Effector memory CD4-positive, alpha-beta T cell (primary cell): ENCODE data around the gene NFIB.

Experiments used
- DNase-seq, 3 donors: peaks; one replicate each; pipeline ENCODE4 v3.0.0-alpha.2; 2020
- H3K27ac ChIP-seq: 2 replicates; pipeline ENCODE4 v1.7.0; 2013; ENCODE audit warnings: mild to moderate bottlenecking, low read length, moderate library complexity; ENCODE audit not compliant: insufficient read depth, poor library complexity, severe bottlenecking
- H3K27me3 ChIP-seq: replicated peaks from 2 replicates; pipeline ENCODE4 v1.7.0; 2013; ENCODE audit warnings: mild to moderate bottlenecking, low read length; ENCODE audit not compliant: insufficient read depth, control insufficient read depth, poor library complexity, severe bottlenecking
- H3K36me3 ChIP-seq: 2 replicates; pipeline ENCODE4 v1.7.0; 2013; ENCODE audit warnings: mild to moderate bottlenecking, low read length, moderate library complexity; ENCODE audit not compliant: control insufficient read depth, insufficient read depth
- H3K4me1 ChIP-seq: 2 replicates; pipeline ENCODE4 v1.7.0; 2013; ENCODE audit warnings: low read length, mild to moderate bottlenecking; ENCODE audit not compliant: control insufficient read depth, insufficient read depth, poor library complexity, severe bottlenecking
- H3K4me3 ChIP-seq: 2 replicates; pipeline ENCODE4 v1.7.0; 2013; ENCODE audit warnings: low read length, low read depth, mild to moderate bottlenecking; ENCODE audit not compliant: insufficient read depth, poor library complexity, severe bottlenecking
- H3K9me3 ChIP-seq: 2 replicates; pipeline ENCODE4 v1.7.0; 2013; ENCODE audit warnings: mild to moderate bottlenecking, low read length, moderate library complexity; ENCODE audit not compliant: control insufficient read depth

NFIB gene

DNA sequence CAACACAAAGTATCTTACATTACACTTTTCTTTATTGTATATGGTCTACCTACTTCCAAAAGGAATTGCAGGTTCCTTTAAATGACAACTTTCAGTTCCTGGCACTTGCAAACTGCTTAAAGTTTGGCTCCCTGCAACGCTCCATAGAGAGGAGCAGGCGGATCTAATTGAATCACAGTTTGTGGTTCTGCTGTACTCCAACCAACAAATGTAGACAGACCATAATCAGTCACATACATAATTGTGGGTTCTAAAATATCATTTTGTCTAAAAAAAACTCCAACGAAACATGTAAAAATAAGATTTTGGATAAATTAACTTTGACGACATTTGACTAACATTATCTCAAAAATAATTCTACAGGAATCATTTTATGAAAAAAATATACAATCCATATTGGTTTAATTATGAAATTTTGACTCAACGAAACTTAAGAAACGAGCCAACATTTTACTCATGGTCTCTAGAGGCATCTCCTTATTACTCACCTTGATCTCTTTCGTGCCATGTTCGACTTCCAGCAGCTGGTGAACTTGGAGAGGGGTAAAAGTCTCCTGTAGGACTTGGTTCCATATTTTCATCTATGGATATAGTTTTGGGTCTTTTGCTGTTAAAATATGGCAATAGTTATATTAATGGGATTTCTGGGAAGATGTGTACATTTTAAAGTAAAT is 167.6 kb downstream of the NFIB start:
- no peak for DNase-seq

DNA sequence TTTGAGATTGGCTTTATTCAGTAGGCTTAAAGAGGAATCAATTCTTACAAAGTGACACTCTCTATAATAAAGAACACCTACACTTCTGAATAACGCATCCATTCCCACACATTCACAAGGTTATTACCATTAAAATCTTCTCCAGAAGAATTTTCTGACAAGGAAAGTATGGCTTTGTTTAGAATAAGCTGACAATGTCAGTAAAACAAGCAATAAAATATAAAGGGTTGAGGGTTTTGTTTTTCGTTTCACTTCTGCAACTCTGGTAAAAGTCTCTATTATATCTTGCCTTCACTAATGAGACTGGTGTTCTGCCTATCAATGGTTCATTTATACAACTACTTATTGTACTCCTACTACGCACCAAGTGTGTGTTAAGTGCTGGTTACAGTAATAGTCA is 169.7 kb downstream of the NFIB start:
- Histone ChIP-seq H3K27ac (no peak overlapping the region), H3K4me3 (no peak overlapping the region), H3K9me3 (no peaks in the 10 kb centered on the region), H3K27me3 (no peaks in the 10 kb centered on the region), H3K4me1 (no peaks in the 10 kb centered on the region), H3K36me3 (no peaks in the 10 kb centered on the region)
- no peak for DNase-seq

More for the DNA sequence above, 167.6 kb downstream of the NFIB start:
- no peak overlapping the region for H3K27ac ChIP-seq
- H3K9me3 ChIP-seq = no peaks in the 10 kb centered on the region
- H3K4me3 ChIP-seq = no peak overlapping the region
- no peaks in the 10 kb centered on the region for H3K27me3 ChIP-seq
- H3K36me3 ChIP-seq = no peaks in the 10 kb centered on the region
- no peaks in the 10 kb centered on the region for H3K4me1 ChIP-seq

DNA sequence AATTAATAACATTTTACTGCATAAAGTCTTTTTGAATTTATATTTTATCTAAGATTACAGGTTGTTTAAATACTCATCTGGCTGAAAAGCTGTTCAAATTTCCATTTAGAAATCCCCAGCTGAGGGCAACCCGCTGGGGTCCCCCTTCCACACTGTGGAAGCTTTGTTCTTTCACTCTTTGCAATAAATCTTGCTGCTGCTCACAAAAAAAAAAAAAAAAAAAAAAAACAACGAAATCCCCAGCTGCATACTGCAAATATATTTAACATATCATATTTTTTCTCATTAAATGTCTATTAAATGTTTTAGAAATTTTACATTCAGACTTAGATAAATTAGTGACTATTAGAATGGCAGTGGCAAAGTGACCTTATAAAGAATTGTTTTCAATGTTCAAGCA is 172.2 kb downstream of the NFIB start:
- DNase-seq = no peak
- H3K36me3 ChIP-seq = no peaks in the 10 kb centered on the region
- H3K4me3 ChIP-seq = no peak overlapping the region
- H3K4me1 ChIP-seq = no peaks in the 10 kb centered on the region
- no peaks in the 10 kb centered on the region for H3K9me3 ChIP-seq
- no peak overlapping the region for H3K27ac ChIP-seq
- H3K27me3 ChIP-seq = no peaks in the 10 kb centered on the region

- no peak for DNase-seq
- H3K4me1 ChIP-seq = no peaks in the 10 kb centered on the region
- no peak overlapping the region for H3K4me3 ChIP-seq
- H3K27ac ChIP-seq = no peak overlapping the region
- H3K9me3 ChIP-seq = no peaks in the 10 kb centered on the region
- no peaks in the 10 kb centered on the region for H3K27me3 ChIP-seq
- H3K36me3 ChIP-seq = no peaks in the 10 kb centered on the region
Measured at GRCh38 chr9:14140096-14140697, 173.7 kb downstream of the NFIB start.

DNA sequence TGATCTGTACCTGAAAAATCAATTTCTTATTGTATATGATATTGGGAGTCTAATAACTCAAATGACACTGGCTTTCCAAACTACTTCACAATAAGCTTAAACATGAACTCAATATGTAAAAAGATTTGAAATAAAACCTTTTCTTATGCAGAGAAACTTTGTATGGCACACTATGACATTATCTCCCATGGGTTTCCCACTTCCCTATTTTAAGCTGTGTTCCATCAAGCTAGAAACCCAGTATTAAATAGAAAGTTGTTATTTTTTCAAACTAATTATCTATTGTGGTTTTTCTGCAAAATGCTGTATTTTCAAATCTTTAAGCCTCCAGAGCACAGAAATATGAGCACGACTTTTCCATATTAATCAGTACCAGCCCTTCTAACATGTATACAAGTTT is 174.7 kb downstream of the NFIB start:
- Histone ChIP-seq H3K36me3 (no peaks in the 10 kb centered on the region), H3K4me1 (no peaks in the 10 kb centered on the region), H3K27me3 (no peaks in the 10 kb centered on the region), H3K4me3 (no peak overlapping the region), H3K27ac (no peak overlapping the region), H3K9me3 (no peaks in the 10 kb centered on the region)
- no peak for DNase-seq

GRCh38 chr9:14136646-14137370 is 177.1 kb downstream of the NFIB start:
- DNase-seq = no peak
- no peak overlapping the region for H3K27ac ChIP-seq
- no peak overlapping the region for H3K4me3 ChIP-seq
- H3K4me1 ChIP-seq = no peaks in the 10 kb centered on the region
- no peaks in the 10 kb centered on the region for H3K36me3 ChIP-seq
- H3K9me3 ChIP-seq = no peaks in the 10 kb centered on the region
- H3K27me3 ChIP-seq = no peaks in the 10 kb centered on the region

GRCh38 chr9:14136047-14136635 is 177.8 kb downstream of the NFIB start:
- Histone ChIP-seq H3K27ac (no peak overlapping the region), H3K4me3 (no peak overlapping the region), H3K9me3 (no peaks in the 10 kb centered on the region), H3K36me3 (no peaks in the 10 kb centered on the region), H3K27me3 (no peaks in the 10 kb centered on the region), H3K4me1 (no peaks in the 10 kb centered on the region)
- no peak for DNase-seq

- Histone ChIP-seq H3K27me3 (no peaks in the 10 kb centered on the region), H3K36me3 (no peaks in the 10 kb centered on the region), H3K9me3 (no peaks in the 10 kb centered on the region), H3K4me3 (no peak overlapping the region), H3K27ac (no peak overlapping the region), H3K4me1 (no peaks in the 10 kb centered on the region)
- DNase-seq = no peak
Measured at GRCh38 chr9:14135421-14135820, 178.5 kb downstream of the NFIB start.

DNA sequence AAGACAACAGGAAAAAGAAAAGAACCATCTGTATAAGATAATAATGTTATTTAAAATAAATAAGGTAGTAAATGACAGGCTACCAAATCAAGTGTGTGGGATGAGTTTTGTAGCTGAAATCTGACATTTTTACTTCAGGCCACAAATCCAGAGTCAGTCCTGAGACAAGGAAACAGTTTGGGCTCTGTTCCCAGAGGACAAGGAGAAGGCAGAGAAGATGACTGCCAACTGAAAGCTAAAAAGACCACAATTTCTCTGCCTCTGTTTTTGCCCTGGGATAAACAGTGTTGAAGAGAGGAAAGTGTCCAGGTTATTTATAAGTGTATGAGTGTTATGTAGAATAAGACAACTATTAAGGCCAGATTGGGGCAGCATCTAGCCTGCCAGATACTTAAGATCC is 180.5 kb downstream of the NFIB start:
- DNase-seq = no peak

GRCh38 chr9:14132775-14133174 is 181.2 kb downstream of the NFIB start:
- no peak overlapping the region for H3K27ac ChIP-seq
- no peaks in the 10 kb centered on the region for H3K36me3 ChIP-seq
- H3K9me3 ChIP-seq = no peaks in the 10 kb centered on the region
- H3K27me3 ChIP-seq = no peaks in the 10 kb centered on the region
- H3K4me3 ChIP-seq = no peak overlapping the region
- DNase-seq = no peak
- no peaks in the 10 kb centered on the region for H3K4me1 ChIP-seq

More for the DNA sequence above, 180.5 kb downstream of the NFIB start:
- no peaks in the 10 kb centered on the region for H3K27me3 ChIP-seq
- no peaks in the 10 kb centered on the region for H3K9me3 ChIP-seq
- no peaks in the 10 kb centered on the region for H3K36me3 ChIP-seq
- H3K4me1 ChIP-seq = no peaks in the 10 kb centered on the region
- H3K27ac ChIP-seq = no peak overlapping the region
- no peak overlapping the region for H3K4me3 ChIP-seq
